Measurements from ENCODE around the gene LSM7. TPM values are rescaled to one million over a fixed set of nuclear protein-coding genes. Genes with fewer than 3 reads are reported as not detected.

The LSM7 gene
- total and polyA plus RNA-seq, 2 of the 13 experiments (the other 11 are each of a cell fraction or from before 2014, with no cell fraction given): 140 to 205 TPM

DNA sequence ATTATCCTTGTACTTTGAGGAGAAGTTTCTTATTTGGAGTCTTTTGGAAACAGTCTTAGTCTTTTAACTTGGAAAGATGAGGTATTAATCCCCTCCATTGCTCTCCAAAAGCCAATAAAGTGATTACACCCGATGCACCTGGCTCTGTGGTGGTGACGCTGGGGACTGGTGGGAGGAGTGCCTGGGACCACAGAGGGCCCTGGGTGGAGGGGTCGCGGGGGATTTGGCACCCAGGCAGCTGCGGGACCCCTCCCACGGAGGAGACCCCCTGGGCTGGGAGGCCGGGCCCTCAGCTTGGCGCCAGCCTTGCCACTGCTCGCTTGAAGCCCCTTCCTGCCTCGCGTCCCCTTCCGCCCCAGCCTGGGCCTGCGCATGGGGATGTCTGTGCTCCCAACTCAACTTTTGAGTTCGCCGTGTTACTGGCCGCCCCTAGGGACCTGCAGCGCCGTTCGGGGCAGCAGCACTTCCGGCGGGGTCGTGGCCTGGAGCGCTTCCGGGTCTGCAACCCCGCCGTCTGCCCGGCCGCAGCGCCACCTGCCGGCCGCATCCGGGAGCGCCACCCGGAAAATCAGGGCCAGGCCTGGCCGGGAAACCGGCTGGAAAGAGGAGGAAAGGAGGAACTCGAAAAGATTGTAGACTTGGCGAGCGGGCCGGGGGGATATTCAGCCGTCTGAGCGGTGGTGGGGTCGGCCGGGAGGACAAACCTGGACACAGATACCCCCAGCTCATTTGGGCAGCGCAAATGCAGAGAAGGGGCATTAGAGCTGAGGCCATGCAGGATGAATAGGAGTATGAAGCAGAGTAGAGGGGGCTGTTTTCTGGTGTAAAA is 54.8 kb downstream of the LSM7 start (continued):
- TF ChIP-seq, protein P1, sequence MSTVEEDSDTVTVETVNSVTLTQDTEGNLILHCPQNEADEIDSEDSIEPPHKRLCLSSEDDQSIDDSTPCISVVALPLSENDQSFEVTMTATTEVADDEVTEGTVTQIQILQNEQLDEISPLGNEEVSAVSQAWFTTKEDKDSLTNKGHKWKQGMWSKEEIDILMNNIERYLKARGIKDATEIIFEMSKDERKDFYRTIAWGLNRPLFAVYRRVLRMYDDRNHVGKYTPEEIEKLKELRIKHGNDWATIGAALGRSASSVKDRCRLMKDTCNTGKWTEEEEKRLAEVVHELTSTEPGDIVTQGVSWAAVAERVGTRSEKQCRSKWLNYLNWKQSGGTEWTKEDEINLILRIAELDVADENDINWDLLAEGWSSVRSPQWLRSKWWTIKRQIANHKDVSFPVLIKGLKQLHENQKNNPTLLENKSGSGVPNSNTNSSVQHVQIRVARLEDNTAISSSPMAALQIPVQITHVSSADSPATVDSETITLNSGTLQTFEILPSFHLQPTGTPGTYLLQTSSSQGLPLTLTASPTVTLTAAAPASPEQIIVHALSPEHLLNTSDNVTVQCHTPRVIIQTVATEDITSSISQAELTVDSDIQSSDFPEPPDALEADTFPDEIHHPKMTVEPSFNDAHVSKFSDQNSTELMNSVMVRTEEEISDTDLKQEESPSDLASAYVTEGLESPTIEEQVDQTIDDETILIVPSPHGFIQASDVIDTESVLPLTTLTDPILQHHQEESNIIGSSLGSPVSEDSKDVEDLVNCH (CRISPR knock-in tag; IDR thresholded peaks at IDR 0.05): no peak
- no peak for TF ChIP-seq NFRKB (IDR thresholded peaks at IDR 0.05)
- TF ChIP-seq, protein P2, sequence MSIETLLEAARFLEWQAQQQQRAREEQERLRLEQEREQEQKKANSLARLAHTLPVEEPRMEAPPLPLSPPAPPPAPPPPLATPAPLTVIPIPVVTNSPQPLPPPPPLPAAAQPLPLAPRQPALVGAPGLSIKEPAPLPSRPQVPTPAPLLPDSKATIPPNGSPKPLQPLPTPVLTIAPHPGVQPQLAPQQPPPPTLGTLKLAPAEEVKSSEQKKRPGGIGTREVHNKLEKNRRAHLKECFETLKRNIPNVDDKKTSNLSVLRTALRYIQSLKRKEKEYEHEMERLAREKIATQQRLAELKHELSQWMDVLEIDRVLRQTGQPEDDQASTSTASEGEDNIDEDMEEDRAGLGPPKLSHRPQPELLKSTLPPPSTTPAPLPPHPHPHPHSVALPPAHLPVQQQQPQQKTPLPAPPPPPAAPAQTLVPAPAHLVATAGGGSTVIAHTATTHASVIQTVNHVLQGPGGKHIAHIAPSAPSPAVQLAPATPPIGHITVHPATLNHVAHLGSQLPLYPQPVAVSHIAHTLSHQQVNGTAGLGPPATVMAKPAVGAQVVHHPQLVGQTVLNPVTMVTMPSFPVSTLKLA (IDR thresholded peaks at IDR 0.05): no peak
- no peak for TF ChIP-seq MEIS1 (CRISPR knock-in tag; IDR thresholded peaks at IDR 0.05; ENCODE audit: borderline replicate concordance)
- TF ChIP-seq, protein P3, sequence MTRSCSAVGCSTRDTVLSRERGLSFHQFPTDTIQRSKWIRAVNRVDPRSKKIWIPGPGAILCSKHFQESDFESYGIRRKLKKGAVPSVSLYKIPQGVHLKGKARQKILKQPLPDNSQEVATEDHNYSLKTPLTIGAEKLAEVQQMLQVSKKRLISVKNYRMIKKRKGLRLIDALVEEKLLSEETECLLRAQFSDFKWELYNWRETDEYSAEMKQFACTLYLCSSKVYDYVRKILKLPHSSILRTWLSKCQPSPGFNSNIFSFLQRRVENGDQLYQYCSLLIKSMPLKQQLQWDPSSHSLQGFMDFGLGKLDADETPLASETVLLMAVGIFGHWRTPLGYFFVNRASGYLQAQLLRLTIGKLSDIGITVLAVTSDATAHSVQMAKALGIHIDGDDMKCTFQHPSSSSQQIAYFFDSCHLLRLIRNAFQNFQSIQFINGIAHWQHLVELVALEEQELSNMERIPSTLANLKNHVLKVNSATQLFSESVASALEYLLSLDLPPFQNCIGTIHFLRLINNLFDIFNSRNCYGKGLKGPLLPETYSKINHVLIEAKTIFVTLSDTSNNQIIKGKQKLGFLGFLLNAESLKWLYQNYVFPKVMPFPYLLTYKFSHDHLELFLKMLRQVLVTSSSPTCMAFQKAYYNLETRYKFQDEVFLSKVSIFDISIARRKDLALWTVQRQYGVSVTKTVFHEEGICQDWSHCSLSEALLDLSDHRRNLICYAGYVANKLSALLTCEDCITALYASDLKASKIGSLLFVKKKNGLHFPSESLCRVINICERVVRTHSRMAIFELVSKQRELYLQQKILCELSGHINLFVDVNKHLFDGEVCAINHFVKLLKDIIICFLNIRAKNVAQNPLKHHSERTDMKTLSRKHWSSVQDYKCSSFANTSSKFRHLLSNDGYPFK (CRISPR knock-in tag; IDR thresholded peaks at IDR 0.05; ENCODE audit: borderline replicate concordance): peak; percentile 79; the same call in 1 of the 2 replicates
- TF ChIP-seq, protein P4, sequence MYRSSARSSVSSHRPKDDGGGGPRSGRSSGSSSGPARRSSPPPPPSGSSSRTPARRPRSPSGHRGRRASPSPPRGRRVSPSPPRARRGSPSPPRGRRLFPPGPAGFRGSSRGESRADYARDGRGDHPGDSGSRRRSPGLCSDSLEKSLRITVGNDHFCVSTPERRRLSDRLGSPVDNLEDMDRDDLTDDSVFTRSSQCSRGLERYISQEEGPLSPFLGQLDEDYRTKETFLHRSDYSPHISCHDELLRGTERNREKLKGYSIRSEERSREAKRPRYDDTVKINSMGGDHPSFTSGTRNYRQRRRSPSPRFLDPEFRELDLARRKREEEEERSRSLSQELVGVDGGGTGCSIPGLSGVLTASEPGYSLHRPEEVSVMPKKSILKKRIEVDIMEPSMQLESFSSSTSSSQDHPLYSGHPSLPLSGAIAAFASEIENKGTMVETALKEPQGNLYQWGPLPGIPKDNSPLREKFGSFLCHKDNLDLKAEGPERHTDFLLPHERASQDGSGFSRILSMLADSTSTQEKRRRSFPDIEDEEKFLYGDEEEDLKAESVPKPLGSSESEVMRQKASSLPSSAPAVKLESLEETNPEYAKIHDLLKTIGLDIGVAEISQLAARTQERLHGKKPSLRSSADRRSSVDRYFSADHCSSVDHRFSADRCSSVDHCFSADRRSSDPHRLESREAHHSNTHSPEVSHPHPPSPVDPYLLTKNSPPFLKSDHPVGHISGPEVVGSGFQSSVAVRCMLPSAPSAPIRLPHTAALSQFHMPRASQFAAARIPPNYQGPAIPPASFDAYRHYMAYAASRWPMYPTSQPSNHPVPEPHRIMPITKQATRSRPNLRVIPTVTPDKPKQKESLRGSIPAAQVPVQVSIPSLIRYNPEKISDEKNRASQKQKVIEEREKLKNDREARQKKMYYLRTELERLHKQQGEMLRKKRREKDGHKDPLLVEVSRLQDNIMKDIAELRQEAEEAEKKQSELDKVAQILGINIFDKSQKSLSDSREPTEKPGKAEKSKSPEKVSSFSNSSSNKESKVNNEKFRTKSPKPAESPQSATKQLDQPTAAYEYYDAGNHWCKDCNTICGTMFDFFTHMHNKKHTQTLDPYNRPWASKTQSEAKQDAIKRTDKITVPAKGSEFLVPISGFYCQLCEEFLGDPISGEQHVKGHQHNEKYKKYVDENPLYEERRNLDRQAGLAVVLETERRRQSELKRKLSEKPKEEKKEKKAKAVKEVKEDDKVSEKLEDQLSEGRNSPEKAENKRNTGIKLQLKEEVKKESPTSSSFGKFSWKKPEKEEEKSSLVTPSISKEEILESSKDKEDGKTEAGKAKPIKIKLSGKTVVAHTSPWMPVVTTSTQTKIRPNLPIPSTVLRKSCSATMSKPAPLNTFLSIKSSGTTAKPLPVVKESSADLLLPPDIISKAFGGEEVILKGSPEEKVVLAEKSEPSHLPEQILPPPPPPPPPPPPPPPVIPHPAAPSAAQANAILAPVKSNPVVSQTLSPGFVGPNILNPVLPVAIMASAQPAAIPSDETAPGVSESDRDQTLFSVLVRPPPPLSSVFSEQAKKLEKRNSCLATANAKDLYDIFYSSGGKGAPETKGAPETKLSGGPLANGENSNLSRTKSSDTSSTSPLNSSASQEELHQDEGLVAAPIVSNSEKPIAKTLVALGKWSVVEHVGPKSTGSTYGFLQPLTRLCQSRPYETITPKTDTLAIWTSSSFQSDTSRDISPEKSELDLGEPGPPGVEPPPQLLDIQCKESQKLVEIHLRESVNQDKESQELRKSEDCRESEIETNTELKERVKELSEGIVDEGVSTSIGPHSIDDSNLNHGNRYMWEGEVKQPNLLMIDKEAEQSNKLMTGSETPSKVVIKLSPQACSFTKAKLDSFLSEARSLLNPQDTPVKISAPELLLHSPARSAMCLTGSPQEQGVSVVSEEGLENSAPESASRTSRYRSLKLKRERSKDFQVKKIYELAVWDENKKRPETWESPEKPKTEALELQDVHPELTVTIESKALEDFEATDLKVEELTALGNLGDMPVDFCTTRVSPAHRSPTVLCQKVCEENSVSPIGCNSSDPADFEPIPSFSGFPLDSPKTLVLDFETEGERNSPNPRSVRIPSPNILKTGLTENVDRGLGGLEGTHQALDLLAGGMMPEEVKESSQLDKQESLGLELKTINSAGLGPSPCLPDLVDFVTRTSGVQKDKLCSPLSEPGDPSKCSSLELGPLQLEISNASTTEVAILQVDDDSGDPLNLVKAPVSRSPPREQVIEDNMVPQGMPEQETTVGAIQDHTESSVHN (CRISPR knock-in tag; IDR thresholded peaks at IDR 0.05): peak; percentile 99
- TF ChIP-seq HMGA1 (CRISPR knock-in tag; conservative IDR thresholded peaks at IDR 0.05): no peak
- TF ChIP-seq MTF1 (CRISPR knock-in tag; IDR thresholded peaks at IDR 0.05): no peak
- TF ChIP-seq, protein P5, sequence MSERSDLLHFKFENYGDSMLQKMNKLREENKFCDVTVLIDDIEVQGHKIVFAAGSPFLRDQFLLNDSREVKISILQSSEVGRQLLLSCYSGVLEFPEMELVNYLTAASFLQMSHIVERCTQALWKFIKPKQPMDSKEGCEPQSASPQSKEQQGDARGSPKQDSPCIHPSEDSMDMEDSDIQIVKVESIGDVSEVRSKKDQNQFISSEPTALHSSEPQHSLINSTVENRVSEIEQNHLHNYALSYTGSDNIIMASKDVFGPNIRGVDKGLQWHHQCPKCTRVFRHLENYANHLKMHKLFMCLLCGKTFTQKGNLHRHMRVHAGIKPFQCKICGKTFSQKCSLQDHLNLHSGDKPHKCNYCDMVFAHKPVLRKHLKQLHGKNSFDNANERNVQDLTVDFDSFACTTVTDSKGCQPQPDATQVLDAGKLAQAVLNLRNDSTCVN (CRISPR knock-in tag; IDR thresholded peaks at IDR 0.05; ENCODE audit: borderline replicate concordance): peak; percentile 66; the same call in 1 of the 2 replicates
- TF ChIP-seq EHMT2 (IDR thresholded peaks at IDR 0.05; ENCODE audit: borderline replicate concordance, low read depth, low read length): no peak

Data from HepG2 (cell line).